ENCODE data around the gene C19orf44. TPM values are rescaled to one million over a fixed set of nuclear protein-coding genes. Genes with fewer than 3 reads are reported as not detected.
A peak's percentile ranks its signal among the peaks of the same experiment; 100 is the strongest.
"Not testable (repeated sequence)": the region's sequence is repeated elsewhere in the genome, so short reads cannot be mapped to it uniquely, and the experiment has no call there.

C19orf44 gene
- total RNA-seq, 1 experiment from 2014 or later = 3.4 TPM

DNA sequence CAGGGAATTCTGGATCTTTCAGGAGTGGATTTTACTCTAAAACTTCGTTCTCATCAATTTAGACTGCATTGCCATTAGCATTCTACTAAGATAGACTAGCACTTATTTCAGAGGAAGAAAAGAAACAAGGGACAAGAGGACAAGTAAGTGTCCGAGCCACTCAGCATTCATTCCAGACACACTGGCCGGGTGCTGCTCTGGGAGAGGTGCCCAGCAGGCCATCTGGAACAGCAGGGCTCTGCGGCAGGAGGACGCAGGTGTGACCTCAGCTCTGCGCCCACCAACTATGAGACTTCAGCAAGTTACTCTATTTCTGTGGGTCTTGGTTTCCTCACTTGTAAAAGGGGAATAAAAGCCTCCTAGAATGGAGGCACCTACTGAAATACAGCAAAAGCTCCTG lies 28.6 kb upstream of the C19orf44 start:
- DNase-seq (ENCODE audit: low spot score) = no peak

DNA sequence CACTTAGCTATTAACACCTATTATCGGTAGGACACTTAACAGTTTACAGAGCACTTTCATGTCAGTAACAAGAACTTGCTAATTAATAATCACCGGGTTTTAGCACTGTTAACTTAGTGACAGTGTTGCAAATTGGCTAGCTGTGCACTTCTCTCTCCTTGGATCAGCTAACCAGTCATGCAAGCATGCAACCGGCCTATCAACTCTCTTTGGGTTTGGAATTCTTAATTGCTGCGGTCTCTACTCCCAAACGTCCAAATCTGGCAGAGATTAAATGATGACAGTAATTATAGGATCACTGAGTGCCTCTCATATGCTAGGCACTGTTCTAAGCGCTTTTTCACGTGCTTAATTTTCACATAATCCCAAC lies 25.7 kb upstream of the C19orf44 start:
- no peak for DNase-seq (ENCODE audit: low spot score)

DNA sequence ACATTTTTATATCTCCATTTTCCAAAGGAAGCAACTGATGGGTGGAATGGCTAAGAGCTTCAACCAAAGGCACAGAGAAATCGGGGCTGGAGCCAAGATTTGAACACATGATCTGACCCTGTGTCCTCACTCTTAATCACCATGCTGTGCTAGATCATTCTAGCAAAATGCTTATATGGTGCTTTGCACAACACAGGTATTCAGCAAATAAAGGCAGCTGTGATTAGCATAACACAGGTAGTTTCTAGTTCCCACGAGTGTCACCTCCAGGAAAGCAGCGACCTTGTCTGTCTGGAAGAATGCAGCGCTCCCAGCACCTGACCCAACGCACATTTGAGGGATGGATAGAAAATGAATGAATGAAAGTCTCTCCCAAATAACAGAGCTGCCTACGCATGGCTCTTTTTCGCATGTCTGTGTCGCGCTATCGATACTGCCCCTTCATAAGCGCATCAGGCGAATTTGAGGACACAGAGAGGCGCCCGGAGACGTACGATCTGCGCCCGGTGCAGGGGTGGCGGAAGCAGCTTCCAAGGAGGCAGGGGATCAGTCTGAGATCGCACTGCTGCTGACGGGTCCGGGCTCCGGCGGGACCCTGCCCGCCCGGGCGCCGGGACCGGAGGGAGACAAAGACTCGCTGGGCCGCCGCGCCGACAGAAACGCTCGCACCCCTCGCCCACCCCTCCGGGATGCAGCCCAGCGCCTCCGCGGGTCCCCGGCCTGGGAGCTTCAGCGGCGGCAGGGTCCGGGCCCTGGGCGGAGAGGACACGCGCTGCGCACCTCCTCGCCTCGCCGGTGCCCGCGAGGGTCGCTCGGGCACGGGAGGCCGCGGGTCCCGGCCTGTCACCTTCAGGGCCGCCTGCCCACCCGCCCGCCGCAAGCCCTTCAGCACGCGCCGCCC lies 25.0 kb upstream of the C19orf44 start:
- DNase-seq (ENCODE audit: low spot score) = no peak

- not testable (repeated sequence) for DNase-seq (ENCODE audit: low spot score)
Measured at GRCh38 chr19:16472559-16472899, 23.7 kb upstream of the C19orf44 start.

- DNase-seq (ENCODE audit: low spot score) = no peak
Measured at GRCh38 chr19:16472992-16473391, 23.2 kb upstream of the C19orf44 start.

DNA sequence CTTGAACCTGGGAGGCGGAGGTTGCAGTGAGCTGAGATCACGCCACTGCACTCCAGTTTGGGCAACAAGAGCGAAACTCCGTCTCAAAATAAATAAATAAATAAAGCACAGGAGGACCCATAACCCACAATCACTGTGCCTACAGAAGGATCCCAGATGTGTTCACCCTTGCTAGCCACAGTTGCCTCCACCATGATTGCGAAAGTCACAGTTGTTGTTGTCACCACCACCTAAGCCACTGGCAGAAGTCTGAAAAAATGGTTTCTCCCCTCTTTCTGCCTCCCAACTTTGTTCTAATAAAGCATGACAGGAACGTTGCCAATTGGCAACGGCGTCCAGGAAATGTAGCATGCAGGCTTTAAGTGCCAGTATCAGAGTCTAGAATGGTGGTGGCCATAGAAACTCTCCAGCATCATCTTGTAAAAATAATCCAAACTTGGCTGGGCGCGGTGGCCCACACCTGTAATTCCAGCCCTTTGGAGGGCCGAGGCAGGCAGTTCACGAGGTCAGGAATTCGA lies 22.3 kb upstream of the C19orf44 start:
- DNase-seq (ENCODE audit: low spot score) = no peak

- DNase-seq (ENCODE audit: low spot score) = no peak
Measured at GRCh38 chr19:16476401-16476800, 19.8 kb upstream of the C19orf44 start.

DNA sequence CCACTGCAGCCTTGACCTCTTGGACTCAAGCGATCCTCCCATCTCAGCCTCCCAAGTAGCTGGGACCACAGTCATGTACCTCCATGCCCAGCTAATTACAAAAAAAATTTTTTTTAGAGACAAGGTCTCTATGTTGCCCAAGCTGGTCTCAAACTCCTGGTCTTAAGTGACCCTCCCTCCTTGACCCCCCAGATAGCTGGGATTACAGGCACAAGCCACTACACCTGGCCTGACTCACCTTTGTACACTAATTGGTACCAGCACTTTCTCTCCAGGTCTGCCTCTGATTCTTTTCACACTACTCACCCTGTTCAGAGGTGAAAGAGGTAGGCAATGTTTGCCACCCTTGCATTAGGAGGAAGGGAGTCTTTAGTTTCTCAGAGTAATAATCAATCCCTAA lies 18.9 kb upstream of the C19orf44 start:
- no peak for DNase-seq (ENCODE audit: low spot score)

GRCh38 chr19:16482745-16483144 lies 13.4 kb upstream of the C19orf44 start:
- DNase-seq (ENCODE audit: low spot score) = no peak

DNA sequence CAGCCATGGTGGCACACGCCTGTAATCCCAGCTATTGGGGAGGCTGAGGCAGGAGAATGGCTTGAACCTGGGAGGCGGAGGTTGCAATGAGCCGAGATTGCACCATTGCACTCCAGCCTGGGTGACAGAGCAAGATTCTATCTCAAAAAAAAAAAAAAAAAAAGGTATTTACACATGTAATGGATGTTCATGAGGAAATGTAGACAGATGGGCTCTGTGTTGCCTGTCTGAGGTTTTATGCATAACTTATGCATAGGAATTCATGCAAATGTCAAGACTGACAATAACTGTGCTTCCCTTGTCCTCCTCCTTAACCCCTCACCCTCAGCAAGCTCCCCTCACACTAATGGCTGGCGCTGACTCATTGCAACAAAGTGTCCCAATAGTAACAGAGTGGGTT lies 9.7 kb upstream of the C19orf44 start:
- not testable (repeated sequence) for DNase-seq (ENCODE audit: low spot score)

DNA sequence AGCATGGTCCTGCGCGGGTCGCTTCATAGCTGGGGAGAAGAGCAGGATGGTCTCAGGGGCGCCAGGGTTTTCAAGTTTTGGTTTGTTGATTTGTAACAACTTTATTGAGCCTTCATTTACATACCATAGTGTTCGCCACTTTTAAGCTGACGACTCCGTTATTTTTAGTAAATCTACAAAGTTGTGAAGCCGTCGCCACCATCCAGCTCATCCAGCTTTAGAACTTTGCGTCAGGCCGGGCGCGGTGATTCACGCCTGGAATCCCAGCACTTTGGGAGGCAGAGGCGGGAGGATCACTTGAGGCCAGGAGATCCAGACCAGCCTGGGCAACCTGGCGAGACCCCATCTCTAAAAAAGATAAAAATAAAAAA lies 404 bp downstream of the C19orf44 start:
- peak; percentile 55 for DNase-seq (ENCODE audit: low spot score)

DNA sequence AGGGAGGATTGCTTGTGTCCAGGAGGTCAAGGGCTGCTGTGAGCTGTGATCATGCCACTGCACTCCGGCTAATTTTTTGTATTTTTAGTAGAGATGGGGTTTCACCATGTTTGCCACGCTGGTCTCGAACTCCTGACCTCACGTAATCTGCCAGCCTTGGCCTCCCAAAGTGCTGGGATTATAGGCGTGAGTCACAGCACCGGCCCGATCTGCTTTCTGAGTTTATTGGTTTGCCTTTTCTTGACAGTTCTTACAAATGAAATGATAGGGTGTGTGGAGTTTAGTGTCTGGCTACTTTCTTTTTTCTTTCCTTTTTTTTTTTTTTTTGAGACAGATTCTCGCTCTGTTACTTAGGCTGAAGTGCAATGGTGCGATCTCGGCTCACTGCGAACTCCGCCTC lies 848 bp downstream of the C19orf44 start:
- DNase-seq (ENCODE audit: low spot score) = peak; percentile 36

GRCh38 chr19:16497837-16498236 lies 1.6 kb downstream of the C19orf44 start:
- no peak for DNase-seq (ENCODE audit: low spot score)

DNA sequence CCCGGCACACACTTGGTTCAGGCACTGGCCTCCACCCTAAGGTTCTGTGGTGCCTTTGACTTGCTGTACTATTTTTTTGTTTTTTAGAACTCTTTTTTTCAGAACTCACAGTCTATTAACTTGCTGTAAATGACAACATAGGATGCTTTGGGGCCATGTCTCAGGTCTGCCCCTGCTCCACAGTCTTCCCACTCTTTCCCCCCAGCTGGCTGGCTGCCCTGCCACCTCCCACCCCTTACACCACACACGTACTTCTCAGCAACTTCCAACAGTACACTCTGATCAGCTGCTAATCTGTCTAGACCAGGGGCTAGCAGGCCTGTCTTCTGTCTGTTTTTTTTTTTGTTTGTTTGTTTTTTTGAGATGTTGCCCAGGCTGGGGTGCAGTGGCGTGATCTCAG lies 8.1 kb downstream of the C19orf44 start:
- DNase-seq (ENCODE audit: low spot score) = no peak

DNA sequence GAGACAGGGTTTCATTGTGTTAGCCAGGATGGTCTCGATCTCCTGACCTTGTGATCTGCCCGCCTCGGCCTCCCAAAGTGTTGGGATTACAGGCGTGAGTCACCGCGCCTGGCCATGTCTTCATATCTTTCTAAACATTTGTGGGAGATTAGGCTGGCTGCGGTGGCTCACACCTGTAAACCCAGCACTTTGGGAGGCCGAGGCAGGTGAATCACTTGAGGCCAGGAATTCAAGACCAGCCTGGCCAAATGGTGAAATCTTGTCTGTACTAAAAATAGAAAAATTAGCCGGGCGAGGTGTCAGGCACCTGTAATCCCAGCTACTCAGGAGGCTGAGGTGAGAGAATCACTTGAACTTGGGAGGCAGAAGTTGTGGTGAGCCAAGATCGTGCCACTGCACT lies 10.0 kb downstream of the C19orf44 start:
- DNase-seq (ENCODE audit: low spot score) = not testable (repeated sequence)

GRCh38 chr19:16506961-16507360 lies 10.8 kb downstream of the C19orf44 start:
- DNase-seq (ENCODE audit: low spot score) = no peak

GRCh38 chr19:16508546-16508945 lies 12.4 kb downstream of the C19orf44 start:
- no peak for DNase-seq (ENCODE audit: low spot score)

GRCh38 chr19:16509141-16510061 lies 13.2 kb downstream of the C19orf44 start:
- no peak for DNase-seq (ENCODE audit: low spot score)

GRCh38 chr19:16512611-16513010 lies 16.4 kb downstream of the C19orf44 start:
- not testable (repeated sequence) for DNase-seq (ENCODE audit: low spot score)

DNA sequence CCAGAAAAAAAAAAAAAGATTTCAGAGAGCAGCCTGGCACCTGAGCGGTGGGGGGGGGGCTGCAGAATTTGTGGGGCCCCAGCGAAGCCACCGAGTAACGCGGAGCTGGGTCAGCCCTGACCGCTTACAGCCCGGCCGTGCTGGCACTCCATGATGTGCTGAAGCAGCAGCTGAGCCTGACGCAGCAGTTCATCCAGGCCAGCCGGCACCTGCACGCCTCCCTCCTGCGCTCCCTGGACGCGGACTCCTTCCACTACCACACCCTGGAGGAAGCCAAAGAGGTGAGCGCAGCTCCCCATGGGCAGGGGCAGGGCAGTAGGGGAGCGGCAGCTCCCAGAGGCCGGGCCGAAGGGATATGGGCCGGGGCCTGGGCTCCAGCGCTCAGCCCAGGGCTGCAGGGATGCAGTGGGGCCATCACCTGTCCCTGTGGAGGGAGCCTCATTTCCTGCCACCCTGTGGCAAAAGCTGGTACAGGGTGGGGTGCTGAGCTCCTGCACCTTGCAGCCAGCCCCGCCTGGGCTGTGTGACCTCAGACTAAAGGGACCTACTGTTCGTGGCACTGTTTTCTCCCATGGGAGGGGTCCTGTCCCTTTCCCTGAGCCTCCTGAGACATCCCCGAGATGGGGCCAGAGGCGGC lies 18.3 kb downstream of the C19orf44 start:
- no peak for DNase-seq (ENCODE audit: low spot score)

GRCh38 chr19:16516381-16516780 lies 20.2 kb downstream of the C19orf44 start:
- DNase-seq (ENCODE audit: low spot score) = no peak
